ENCODE measurements around the gene KRTAP10-2.

Gene KRTAP10-2

DNA sequence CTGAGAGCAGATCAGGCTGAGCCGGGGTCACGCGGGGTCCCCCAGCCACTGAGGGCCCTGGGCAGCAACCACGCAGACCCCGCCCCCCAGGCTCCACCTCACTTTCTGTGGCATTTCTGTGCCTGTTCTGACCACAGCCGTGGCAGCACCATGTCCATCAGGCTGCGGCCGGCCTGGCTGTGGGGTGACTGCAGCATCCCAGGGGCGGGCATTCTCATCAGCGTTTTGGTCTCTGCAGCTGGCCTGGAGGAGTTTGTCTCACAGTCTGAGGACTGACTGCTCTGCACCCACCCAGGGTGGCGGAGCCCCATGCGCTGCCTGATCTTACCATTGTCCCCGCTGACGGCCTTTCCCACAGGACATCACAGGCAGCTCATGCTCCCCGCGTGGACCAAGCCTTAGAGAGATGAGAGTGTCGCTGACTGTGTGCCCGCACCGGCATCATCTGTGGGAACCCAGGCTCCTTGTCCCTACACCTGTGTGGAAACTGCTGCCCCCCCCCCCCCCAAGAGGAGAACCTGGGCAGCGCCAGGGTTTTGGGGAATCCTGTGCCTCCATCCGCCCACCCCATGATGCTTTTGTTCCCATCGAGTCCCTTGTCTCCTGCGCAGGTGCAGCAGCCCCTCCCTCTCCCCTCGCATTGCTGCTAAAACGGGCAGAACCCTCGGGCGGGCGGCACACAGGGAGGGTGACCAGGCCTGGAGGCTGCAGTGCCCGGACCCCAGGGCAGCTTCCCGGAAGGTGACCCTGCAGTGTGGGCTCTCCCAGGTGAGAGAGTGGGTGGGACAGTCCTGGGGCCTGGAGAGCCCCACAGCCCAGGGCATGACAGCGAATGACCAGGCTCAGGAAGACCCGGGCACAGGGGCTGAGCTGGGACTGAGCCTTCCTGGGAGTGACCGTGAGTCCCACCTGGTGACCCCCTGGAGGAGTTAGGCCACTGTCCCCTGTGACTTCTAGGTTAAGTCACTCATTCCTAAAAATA, 13.1 kb downstream of the KRTAP10-2 start:
- DNase-seq = no peak

DNA sequence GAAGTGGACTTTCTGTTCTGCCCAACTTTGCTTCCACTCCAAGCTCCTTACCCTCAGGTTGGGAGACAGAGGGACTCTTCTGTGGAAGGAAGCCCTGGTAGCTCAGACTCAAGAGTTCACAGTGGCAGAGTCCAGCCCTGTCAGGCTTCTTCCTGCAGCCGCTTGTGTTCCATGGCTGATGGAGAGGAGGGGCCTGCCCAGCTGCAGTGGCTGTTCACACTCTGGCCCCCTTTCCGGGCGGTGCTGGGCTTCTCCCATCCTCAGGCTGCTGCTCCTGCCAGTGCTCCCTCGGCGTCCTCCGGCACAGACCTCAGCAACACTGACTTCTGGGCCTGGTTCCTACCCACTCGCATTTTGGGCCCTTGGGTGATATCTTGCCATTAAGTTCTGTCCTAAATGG, 15.3 kb downstream of the KRTAP10-2 start:
- no peak for DNase-seq

DNA sequence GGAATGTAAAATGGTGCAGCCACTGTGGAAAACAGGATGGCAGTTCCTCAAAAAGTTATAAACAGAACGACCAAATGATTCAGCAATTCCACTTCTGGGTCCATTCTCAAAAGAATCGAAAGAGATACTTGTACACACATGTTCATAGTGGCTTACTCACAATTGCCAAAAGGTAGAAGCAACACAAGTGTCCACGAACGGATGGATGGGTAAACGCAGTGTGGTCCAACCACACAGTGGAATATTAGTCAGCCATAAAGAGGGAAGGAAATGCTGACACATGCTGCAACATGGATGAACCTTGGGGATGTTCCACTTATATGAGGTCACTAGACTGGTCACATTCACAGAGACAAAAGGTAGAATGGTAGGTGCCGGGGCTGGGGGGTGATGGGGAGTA, 16.6 kb downstream of the KRTAP10-2 start:
- DNase-seq = no peak

DNA sequence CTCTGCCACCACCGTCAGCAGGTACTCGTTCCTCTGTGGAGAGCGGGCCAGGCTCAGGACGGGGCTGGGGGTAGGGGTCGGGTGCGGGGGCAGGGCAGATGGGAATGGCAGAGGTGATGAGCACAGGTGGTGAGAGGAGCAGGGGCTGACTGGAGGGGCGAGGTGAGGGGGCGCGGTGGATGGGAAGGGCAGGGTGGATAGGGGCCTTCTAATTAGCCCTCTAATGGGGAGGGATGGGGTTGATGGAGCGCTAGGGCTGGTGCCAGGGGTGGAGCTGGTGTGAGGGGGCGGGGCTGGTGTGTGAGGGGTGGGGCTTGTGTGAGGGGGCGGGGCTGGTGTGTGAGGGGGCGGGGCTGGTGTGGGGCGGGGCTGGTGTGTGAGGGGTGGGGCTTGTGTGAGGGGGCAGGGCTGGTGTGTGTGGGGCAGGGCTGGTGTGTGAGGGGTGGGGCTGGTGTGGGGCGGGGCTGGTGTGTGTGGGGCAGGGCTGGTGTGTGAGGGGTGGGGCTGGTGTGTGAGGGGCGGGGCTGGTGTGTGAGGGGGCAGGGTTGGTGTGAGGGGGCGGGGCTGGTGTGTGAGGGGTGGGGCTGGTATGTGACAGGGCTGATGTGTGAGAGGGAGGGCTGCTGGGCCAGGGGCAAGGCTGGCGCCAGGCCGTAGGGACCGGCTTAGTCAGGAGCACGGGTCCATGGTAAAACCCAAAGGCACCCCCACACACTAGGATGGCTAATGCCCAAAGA, 17.2 kb downstream of the KRTAP10-2 start:
- peak in 1 of 2 donors; percentile 7 for DNase-seq

DNA sequence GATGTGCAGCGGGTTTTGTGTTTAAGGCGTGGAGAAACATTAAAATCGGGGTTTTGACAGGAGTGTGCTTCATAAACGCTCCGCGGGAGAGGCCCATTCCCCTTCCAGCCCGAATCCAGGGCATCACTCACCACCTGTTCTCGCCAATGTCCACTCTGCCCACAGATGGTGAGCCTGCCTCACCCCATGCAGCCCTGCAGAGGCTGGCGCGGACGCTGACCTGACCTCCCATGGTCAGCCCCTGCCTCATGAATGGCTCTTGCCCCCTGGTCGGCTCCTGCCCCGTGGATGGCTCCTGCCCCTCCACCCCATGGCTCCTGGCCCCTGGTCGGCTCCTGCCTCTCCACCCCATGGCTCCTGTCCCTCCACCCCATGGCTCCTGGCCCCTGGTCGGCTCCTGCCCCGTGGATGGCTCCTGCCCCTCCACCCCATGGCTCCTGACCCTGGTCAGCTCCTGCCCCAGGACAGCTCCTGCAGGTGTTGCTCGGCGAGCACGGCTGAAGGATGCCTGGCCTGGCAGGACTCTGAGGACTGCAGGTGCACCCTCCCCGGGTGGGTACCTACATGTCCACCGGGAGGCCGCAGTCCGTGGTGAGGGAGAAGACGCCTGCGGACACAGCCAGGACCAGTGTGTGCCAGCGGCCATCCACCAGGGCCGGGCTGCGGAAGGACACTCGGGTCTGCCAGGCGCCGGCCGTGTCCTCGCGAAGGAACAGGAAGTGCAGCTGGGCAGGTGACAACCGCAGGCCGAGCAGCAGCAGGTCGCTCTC, 18.0 kb downstream of the KRTAP10-2 start:
- no peak for DNase-seq

DNA sequence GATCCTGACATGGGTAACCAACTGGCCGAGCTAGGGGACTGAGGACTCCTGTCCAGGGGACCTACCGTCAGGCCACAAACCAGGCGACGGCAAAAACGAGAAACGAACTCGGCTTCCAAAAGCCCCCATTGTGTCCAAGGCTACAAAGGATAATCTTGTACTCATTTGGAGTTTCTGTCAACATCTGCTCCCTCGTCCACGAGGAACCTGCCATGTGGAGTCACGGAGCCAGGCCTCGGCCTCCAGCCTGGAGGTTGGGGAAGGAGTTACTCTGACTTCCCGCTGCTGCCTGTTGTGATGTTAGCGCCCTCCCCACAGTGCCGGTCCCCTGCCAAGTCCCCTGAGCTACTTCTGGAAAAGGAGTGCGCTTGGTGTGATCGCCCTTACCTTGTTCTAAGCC, 18.6 kb downstream of the KRTAP10-2 start:
- no peak for DNase-seq

DNA sequence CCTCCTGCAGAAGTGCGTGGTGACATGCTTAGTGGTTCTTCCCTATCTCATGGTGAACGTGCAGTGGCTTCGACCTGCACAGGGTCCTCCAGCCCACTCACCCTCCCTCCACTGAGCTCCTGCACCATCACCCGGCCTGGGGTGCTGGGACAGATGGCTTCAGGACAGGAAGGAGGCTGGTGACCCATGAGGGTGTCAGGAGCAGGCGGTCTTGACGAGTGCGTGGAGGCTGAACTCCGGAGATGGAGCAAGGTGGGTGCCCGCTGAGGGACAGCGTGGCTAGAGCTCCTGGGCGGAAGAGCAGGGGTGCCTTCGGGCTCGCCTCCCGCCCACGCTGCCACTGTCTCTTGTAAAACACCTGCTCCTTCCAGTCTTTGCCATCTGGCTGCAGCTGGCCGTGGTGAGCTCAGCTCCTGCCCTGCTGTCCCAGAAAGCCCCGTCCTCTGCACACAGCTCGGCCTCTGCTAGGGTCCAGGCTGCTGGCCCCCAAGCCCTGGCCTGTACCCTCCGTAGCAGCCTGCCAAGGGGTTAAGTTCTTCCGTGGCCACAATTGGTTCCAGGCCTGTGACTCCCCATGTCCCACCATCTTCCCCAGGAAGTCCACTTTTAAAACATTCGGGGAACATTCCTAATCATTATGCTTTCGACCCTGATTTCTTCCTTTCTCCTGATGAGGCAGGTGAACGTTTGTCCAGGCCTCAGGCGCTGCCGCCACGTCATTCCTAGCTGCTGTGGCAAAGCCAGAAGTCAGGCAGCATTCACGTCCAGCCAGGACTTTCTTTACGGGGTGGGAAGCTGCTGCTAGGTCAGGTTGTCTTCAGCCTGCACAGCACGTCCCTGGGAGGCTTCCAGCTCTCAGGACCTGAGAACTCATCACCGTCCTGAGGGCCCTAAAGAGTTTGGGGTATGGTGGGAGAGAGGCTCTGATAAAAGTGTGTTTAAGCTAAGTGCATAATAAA, 19.4 kb downstream of the KRTAP10-2 start:
- DNase-seq = no peak

DNA sequence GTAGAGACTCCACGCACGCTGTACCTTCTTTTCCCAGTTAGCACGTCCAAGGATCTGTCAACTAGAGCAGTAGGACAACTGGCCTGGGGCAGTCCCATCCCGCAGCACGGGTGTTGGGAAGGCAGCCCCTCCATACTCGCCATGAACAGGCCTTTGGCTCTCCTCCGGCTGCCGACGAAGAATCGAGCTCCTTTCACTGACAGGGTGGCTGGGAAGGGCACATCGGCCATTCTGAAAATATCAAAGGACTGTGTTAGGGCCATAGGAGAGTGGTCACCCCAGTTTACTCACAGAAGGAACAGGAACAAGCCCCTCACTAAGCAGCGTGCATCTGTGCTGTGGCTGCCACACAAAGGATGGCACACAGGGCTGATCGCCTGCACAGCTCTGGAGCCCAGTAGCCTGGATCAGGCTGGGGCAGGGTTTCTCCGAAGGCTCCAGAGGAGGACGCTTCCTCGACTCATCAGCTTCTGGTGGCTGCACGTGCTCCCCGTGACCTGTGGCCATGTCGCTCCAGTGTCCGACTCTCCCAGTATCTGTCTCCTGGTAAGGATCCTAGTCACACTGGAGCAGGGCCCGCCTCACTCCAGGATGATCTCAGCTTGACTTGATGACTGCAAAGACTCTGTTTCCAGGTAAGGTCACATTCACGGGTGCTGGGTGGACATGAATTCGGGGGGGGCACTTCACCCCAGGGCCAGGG, 20.3 kb downstream of the KRTAP10-2 start:
- peak in 1 of 2 donors; percentile 8 for DNase-seq

DNA sequence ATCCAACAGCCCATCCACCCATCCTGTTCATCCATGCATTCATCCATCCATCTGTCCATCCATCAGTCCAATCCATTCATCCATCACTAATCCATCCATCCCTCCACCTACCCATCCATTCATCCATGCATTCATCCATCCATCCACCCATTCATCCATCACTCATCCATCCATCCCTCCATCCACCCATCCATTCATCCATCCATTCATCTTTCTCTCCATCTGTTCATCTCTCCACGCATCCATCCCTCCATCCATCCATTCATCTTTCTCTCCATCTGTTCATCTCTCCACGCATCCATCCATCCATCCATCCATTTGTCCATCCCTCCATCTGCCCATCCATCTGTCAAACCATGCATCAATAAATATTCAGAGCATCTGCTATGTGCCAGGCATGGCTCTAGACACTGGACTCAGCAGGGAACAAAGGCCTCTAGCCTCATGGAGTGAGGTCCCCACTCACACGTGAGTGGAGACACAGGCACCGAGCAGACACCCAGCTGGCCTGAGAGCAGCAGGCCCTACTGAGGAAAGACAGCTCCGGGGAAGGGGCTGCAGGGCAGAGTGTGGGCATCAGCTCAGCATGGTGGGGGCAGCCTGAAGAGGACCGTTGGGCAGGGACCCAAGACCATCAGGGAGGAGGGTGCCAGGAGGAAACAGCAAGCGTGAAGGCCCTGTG, 20.9 kb downstream of the KRTAP10-2 start:
- DNase-seq = no peak

DNA sequence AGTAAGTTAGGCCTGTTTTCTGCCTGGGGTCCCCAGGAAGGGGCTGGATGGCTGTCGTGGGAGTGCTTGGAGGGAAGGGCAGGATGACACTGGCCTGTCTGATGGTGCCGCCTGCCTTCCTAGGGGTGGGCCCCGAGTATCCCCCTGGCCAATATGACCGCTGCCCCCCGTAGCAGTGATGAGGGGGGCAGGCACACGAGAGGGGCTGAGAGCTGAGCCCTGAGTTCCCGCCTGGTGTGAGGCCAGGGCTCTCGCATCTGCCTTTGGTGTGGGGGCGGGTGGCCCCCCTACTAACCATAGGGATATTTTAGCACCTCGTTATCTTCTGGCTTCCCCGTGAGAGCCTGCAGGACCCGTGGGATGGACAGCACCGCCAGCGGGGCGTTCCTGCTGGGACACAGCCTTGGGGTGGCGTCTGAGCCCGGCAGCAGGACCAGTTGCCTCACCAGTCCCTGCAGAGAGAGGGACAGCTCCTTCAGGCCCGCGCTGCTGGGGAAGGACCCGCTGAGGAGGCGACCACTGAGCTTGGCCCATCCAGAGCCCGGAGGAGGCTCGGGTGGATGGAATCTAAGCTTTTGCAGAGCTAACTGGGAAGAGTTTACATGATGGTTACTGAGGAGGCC, 21.7 kb downstream of the KRTAP10-2 start:
- DNase-seq = peak in 1 of 2 donors; percentile 7

DNA sequence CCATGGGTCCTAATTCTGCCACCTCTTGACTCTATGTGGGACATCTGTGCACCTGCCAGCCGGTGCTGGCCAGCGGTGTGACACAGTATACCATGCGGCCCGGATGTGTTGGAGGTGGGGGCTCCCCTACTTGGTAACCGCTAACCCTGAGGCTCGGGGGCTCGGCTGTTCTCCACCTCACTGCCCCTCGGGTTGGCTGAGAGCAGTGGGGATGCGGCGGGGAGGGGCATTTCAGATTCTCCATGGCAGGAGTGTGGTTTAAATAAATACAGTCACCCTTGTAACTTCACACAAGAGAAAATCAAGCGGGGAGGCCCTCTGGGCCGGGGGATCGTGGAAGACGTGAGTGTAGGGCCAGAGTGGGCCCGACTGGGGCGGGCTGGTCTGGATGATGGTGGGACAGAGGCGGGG, 22.3 kb downstream of the KRTAP10-2 start:
- peak in 1 of 2 donors; percentile 10 for DNase-seq

DNA sequence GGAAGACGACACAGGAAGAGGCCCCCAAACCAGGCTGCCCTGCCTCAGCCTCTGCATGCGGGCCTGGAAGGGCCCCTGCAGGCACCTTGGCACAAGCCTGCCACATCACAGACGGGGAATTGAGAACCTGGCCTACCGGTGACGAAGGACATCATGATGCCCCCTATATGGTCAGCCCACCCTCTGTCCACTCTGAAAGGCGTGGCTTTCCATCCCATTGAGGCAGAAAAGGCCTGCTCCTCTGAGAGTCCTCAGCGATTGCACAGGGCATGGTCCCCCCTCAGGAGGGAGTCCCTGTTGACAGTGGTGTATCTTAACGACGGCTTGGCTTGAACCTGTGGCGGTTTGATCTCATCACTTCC, 22.7 kb downstream of the KRTAP10-2 start:
- peak in 1 of 2 donors; percentile 3 for DNase-seq

DNA sequence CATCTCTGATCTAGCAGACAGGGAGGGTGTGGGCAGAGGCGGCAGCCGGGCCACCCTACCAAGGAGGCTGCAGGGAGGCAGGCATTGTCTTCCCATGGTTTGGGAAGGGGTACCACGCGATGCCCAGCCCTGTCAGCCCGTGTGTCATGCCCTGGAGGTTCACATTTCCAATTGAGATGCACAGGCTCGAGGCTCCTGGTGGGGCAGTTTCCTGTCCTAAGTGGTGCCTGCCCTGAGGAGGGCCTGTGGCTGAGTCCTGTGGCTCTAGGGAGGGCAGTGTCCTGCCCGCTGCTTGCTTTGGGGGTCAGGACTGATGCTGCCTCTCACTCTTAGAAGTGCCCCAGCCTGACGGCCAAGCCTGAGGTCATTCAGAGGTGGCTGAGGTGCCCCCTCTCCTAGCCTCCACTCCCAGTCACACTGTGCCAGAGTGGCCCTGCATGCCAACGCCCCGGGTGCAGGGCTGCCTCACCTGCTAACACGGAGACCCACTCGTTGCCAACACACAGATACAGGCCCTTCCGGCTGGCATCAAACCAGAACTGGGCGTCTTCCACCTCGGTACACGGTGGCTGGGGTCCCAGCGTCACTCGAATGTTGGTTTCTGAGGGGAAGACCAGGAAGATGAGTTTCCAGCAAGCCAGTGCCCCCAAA, 23.2 kb downstream of the KRTAP10-2 start:
- DNase-seq = peak in 1 of 2 donors; percentile 6

DNA sequence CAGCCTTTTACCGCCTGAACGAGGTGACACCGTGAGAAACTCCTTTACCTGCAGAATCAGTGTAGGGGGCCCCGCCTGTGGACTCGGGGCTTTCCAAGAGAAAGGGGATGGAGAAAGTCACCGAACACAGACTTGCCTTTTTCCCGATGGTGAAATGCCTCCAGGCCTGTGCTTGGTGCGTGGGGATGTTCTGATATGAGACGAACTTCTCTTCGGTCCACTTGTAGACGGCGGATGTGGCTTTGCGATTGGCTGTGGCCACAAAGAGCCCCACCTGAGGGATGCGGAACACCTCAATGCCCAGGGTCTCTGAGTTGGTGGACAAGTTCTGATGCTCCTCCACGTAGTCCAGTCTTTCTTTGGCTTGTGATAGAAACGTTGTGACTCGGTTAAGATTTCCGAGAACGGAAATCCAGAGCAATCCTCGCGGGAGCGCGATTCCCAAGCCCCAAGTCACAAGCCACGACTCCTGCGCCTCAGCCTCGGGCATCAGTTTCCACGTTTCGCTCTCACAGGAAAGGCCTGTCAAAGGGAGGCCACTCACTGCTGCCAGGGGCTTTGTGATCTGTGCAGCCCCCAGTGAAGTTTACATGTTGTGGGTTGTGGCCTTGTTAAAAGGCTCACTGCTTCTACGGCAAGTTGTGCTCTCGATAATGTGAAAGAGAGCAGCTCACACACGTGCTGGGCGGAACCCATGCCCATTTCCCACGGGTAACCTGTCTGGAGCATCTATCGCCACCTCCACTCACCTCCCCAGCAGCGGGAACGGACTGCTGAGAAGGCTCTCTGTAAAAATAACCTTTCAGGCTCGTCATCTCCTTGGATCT, 23.9 kb downstream of the KRTAP10-2 start:
- peak in 1 of 2 donors; percentile 4 for DNase-seq

DNA sequence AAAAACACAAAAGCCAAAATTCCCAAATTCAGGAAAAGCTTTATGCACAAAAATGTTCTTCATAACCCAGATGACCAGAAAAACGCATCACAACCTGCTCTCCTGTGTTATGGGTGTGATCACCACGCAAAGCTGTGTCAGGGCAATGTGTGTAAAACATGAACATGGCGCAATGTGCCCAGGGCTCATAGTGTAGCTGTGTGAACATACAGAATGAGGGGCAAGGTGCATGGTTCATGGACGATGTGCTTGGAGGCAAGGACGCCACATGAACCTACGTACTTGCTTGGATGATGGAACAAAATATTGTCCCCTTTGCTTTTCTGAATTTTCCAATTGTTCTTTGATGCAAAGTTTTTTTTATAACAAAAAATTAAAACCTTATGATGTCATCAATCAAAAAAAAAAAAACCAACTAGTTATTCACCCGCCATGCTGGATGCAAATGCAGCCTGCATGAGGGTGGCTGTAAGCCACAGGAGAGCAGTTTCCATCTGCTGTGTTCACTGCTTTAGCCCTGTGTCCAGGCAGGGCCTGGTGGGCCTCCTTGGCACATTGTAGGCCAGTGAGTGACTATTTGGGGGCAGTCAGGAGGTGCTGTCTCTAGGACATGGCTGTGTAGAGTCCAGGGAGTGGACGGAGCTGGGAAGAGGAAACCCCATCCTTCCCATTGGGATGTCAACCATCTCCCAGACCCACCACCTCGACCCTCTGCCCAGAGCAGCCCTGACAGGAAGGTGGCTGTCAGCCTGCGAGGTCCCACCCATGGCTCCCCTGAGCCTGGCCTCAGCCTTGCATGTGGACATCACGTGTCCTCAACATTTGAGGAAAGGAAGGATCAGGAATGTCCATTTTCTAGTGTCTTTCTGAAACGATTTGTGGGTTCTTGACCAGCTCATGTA, 25.0 kb downstream of the KRTAP10-2 start:
- DNase-seq = no peak

DNA sequence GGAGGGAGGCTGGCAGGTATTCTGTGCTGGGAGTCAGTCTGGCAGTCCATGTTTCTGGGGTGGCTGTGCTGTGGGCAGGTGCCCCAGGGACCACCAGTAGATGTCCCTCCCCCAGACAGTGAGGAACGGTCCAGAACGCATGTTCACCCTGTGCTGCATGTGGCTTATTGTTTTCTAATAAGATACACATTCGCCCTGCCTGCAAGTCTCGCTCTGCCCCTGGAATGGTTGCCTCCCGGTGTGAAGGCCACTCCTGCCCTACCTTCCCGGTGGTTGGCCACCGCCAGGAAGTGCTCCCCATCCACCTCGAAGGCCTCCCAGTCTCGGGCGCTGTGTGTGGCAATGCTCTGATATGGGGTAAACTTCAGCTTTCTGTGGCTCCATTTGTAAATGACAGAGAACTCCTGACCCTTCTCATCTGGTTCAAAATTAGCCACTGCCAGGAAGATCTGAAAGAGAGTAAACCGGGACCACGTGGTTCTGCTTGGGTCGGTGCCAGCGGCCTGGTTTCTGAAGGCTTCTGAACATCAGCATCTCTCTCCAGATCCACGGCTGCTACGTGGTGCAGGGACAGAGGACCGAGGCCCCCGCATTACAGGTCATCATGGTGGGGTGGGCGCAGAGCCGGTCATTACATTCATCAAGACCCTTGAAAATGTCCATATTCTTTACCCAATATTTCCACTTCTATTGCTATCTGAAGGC, 25.8 kb downstream of the KRTAP10-2 start:
- DNase-seq = no peak
